ENCODE data around the gene GET4. TPM values are rescaled to one million over a fixed set of nuclear protein-coding genes. Genes with fewer than 3 reads are reported as not detected.

GET4 gene
- total RNA-seq, 4 donors from 2014 or later, result 29.8 to 50.2 (median 38.3) TPM

DNA sequence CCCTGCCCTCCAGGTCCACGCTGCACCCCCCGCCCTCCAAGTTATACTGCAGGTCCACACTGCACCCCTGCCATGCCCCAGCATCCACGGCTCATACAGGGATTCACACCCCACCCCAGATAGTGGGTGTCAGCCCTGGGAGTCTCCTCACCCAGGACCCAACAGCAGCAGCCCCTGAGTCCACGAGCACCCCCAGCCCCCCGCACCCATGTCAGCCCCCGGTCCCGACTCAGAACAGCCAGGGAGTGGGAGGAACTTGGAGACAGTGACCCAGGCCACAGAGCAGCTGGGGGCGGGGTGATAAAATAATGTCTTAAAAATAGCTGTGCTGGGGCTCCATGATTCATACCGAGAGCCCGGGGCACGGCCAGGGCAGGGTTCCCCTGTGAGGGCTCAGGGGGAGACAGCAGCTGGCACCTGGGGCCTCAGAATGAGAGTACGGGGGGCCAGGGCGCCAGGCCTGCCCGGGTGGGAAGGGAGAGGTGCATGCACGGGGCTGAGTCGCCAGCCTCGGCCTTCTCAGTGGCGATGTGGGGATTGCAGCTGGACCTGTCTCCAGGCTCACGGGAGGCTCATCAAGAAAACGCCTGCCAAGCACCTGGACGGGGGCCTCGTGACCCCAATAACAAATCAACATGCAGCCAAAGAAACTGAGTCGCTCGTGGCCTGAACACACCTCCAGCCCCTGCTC lies 48.3 kb downstream of the GET4 start:
- no peak for TF ChIP-seq EP300 (IDR thresholded peaks at IDR 0.05)
- no peak for TF ChIP-seq POLR2A (IDR thresholded peaks at IDR 0.05)
- TF ChIP-seq, protein P1, sequence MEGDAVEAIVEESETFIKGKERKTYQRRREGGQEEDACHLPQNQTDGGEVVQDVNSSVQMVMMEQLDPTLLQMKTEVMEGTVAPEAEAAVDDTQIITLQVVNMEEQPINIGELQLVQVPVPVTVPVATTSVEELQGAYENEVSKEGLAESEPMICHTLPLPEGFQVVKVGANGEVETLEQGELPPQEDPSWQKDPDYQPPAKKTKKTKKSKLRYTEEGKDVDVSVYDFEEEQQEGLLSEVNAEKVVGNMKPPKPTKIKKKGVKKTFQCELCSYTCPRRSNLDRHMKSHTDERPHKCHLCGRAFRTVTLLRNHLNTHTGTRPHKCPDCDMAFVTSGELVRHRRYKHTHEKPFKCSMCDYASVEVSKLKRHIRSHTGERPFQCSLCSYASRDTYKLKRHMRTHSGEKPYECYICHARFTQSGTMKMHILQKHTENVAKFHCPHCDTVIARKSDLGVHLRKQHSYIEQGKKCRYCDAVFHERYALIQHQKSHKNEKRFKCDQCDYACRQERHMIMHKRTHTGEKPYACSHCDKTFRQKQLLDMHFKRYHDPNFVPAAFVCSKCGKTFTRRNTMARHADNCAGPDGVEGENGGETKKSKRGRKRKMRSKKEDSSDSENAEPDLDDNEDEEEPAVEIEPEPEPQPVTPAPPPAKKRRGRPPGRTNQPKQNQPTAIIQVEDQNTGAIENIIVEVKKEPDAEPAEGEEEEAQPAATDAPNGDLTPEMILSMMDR (IDR thresholded peaks at IDR 0.05), result no peak
- 45 to 50% methylated on average over 18 to 23 of the region's 24 CpGs for WGBS, 2 donors
- Histone ChIP-seq H3K27ac (peak overlapping the region; percentile 74 to 95 (median 89)), H3K36me3 (no peaks in the 10 kb centered on the region), H3K27me3 (peaks cover 0 to 6% of the 10 kb centered on the region in 2 donors), H3K4me1 (peaks cover 0 to 77% (median 47%) of the 10 kb centered on the region in 4 donors), H3K4me3 (no peak overlapping the region), H3K9me3 (no peaks in the 10 kb centered on the region)
- DNase-seq (ENCODE audit: low spot score in 2 of 2), result peak in 1 of 2 donors; percentile 15

DNA sequence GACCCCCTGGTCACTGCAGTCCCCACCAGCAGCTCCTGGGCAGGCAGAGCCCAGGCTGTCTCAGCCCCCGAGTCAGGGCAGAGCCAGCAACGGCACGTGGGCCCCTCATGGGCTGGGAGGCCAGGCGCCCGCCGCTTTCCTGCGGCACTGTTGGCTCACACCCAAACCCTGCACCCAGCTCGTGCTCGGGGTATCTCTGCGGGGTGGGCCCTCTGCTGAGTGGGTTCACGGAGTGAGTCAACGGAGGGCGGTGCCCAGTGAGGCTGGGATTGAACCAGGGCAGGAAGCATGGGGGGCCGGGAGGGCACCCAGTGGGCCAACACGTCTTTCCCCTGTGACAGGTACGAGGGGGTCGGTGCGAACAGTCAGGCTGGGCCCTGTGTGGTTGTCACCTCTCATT lies 49.2 kb downstream of the GET4 start:
- Histone ChIP-seq H3K27ac (peak overlapping the region; percentile 74 to 95 (median 89)), H3K4me1 (peaks cover 0 to 77% (median 49%) of the 10 kb centered on the region in 4 donors), H3K9me3 (no peaks in the 10 kb centered on the region), H3K27me3 (peaks cover 0 to 6% of the 10 kb centered on the region in 2 donors), H3K36me3 (no peaks in the 10 kb centered on the region), H3K4me3 (no peak overlapping the region)
- peak in 1 of 2 donors; percentile 77 for TF ChIP-seq EP300 (IDR thresholded peaks at IDR 0.05)
- TF ChIP-seq, protein P1 (IDR thresholded peaks at IDR 0.05), result no peak
- DNase-seq (ENCODE audit: low spot score in 2 of 2), result peak in 1 of 2 donors; percentile 22
- WGBS, 2 donors, result 37 to 41% methylated on average over 12 to 15 of the region's 18 CpGs

DNA sequence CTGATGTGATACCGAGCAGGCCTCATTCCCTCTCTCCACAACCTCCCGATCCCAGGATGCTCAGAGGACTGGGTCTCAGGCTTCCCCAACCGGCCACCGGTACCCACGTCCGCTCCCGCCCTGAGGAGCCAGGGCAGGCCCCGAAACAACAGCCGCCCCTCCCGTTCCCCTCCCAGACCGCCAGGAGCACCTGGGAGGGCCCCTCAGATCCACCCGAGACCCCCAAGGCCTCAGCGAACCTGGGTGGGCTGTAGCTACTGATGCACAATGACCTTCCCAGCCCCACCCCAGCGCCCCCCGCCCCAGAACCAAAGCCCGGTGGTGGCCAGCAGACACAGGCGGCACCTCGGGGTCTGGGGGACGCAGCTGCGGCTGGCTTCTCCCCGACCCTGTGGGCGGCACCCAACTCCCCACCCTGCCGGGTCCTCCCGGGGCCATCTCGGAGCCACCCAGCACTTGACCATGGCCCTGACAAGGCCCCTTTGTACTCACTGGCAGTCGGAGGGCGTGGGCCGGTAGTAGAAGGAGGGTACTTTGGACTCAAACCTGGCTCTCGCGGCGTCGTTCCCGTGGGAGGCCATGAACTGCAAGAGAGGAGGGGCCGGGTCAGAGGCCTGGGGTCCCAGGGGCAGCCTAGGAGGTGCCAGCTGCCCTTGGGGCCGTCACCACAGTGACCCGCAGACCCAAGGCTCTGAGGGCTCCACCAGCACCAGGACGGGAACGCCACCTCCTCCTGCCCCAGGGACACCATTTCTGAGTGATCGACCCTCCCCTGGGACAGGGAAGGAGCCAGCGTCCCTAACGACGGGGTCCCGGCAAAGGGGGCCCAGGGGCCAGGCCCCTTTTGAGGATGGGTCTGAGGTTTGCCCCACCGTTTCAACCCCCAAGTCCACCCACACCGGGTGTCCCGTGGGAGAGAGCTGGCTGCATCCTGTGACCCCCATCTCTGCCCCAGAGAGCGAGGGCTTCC lies 50.0 kb downstream of the GET4 start:
- peak in 1 of 2 donors; percentile 28 for TF ChIP-seq POLR2A (IDR thresholded peaks at IDR 0.05)
- TF ChIP-seq, protein P1 (IDR thresholded peaks at IDR 0.05), result no peak
- TF ChIP-seq EP300 (IDR thresholded peaks at IDR 0.05), result peak in 1 of 2 donors; percentile 77
- Histone ChIP-seq H3K27ac (peak overlapping the region; percentile 74 to 95 (median 89)), H3K4me3 (peak overlapping the region in 1 of 4 donors; percentile 3), H3K36me3 (no peaks in the 10 kb centered on the region), H3K9me3 (no peaks in the 10 kb centered on the region), H3K27me3 (peaks cover 0 to 6% of the 10 kb centered on the region in 2 donors), H3K4me1 (peaks cover 0 to 85% (median 49%) of the 10 kb centered on the region in 4 donors)
- 36 to 43% methylated on average over 24 to 25 of the region's 47 CpGs for WGBS, 2 donors
- peak in 1 of 2 donors; percentile 47 for DNase-seq (ENCODE audit: low spot score in 2 of 2)

DNA sequence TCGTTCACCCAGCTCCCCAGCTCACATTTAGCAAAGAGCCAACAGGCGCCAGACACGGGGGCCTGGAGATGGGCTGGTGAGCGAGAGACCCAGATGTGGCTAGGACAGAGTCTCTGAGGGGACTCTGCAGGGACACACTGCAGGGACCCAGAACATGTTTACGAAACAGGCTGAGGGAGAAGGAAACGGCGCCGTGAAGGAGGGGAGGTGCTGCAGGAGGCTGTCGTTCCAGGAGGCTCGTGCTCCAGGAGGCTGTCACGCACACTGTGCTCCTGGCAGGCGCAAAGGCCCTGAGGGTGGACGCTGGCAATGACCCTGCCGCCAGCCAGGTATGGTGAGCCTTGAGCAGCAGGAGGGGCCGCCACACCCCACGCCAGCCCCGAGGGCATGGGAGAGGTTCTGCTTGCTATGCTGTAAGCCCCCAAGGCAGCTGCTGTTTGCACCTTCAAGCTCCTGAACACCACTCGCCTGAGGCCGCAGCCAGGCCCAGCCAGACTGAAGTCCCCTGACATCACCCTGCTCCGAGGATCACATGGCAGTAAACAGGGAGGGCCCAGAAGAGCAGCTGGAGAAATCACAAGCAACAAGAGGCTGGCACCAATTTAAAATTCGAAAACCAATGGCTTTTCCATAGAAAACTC lies 50.8 kb downstream of the GET4 start:
- H3K27me3 ChIP-seq, result peaks cover 0 to 5% of the 10 kb centered on the region in 2 donors
- no peaks in the 10 kb centered on the region for H3K36me3 ChIP-seq
- peaks cover 0 to 84% (median 46%) of the 10 kb centered on the region in 4 donors for H3K4me1 ChIP-seq
- H3K4me3 ChIP-seq, result no peak overlapping the region
- TF ChIP-seq, protein P1 (IDR thresholded peaks at IDR 0.05), result no peak
- TF ChIP-seq EP300 (IDR thresholded peaks at IDR 0.05) (peak in 1 of 2 donors; percentile 64), POLR2A (IDR thresholded peaks at IDR 0.05) (peak; percentile 10 to 33)
- no peaks in the 10 kb centered on the region for H3K9me3 ChIP-seq
- 55 to 65% methylated on average over 19 to 20 of the region's 21 CpGs for WGBS, 2 donors
- peak in 1 of 2 donors; percentile 12 for DNase-seq (ENCODE audit: low spot score in 2 of 2)
- H3K27ac ChIP-seq, result peak overlapping the region; percentile 74 to 95 (median 89)
